ENCODE results near the gene PREX1.
"Not testable (repeated sequence)": the region's sequence is repeated elsewhere in the genome, so short reads cannot be mapped to it uniquely, and the experiment has no call there.

The PREX1 gene

GRCh38 chr20:48615871-48616270 lies 211.9 kb downstream of the PREX1 start:
- DNase-seq: no peak

GRCh38 chr20:48614593-48615274 lies 213.1 kb downstream of the PREX1 start:
- no peak for DNase-seq

DNA sequence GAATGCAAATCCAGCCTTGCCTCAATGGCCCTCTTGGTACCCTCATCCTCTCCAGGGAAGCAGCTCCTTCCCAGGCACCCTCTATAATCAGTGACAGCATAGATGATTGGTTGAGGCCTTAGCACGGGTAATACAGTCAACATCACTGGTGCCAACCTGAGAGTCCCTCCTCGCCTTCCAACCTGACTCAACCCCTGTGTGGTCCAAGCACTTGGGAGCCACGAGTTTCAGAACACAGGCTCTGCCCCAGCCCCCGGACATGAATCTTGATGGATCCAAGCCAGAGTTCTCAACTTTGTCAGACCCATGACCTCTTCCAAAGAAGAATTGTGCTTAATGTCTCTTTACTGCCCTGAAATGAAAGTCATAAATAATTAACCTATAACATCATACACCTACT lies 213.9 kb downstream of the PREX1 start:
- no peak for DNase-seq

DNA sequence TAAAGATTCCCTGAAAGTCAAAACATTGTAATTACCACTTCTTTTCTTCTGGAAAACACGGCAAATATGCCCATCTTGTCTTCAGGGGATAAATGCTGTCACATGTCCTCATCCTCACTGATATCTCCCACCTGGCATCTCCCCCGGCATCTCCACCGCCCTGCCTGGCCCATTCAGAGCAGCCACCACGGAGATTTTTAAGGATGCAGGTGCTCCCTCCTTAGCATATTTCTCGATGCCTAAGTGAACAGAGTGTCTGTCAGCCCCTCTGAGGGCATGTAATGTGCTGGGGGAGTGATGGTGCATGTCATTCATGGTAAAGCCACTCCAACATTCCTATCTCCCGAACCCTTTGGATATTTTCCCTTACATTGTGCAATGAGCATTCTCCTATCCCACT lies 215.5 kb downstream of the PREX1 start:
- no peak for DNase-seq

DNA sequence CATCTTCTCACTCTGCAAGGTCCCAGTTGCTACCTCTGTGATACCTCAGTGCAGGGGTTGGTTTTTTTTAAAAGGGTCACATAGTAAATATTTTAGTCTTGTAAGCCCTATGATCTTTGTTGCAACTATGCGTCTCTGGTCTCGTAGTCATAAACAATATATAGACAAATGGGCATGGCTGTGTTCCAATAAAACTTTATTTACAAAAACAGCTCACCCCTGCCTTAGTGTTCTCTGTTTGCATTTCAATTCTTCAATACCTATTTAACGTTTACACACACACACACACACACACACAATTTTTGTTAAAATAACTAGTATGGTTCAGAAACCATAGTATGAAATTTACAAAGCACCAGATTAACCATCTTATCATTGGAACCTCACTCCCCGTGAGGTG lies 216.8 kb downstream of the PREX1 start:
- DNase-seq: no peak

GRCh38 chr20:48609491-48609978 lies 218.3 kb downstream of the PREX1 start:
- DNase-seq: no peak

- no peak for DNase-seq
Measured at GRCh38 chr20:48608756-48609155, 219.0 kb downstream of the PREX1 start.

DNA sequence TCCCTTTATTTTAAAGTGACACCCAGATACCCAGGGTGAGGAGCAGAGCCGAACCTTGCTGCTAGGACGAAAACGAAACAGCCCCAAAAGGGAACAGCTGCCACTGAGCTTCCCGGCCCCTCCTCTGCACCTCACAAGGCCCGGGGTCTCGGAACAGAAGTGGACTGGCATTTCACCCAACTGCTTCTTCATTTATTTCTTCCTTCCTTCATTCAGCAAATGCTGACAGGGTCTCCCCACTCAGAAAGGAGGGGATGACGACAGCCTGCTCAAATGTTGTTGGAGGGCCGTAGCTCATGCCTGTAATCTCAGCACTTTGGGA lies 220.3 kb downstream of the PREX1 start:
- DNase-seq: no peak

DNA sequence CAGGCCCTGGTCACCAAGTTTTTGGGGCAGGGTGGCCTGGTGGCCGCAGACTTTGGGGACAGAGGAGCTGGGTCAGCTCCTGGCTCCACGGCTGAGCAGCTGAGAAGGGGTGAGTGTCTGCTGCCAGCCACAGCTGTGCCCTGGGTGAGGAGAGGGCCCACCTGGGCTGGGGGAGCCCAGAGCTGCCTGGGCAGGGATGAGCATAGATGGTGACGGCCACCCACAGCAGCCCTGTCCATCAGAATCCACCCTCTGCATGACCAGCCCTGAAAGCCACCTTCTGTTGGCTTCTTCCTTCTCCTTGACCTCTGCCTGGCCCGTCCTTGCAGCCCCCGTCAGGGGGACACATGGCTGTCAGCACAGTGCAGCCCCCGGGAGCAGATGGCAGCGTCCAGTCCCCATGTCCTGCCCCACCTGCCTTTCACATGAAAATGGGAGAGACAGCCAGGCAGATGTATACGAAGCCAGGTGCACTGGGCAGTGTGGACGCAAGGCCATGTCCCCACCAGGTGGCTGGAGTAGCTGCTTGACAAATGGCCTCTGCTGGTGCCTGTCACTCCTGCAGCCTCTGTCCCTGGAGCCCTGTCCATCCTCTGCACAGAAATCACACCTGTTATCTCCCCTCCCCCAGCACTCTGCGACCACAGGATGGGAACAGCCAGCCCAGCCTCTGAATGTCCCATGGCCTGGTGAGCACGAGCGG lies 220.8 kb downstream of the PREX1 start:
- no peak for DNase-seq

- no peak for DNase-seq
Measured at GRCh38 chr20:48606172-48606840, 221.5 kb downstream of the PREX1 start.

- no peak for DNase-seq
Measured at GRCh38 chr20:48605364-48606171, 222.2 kb downstream of the PREX1 start.

DNA sequence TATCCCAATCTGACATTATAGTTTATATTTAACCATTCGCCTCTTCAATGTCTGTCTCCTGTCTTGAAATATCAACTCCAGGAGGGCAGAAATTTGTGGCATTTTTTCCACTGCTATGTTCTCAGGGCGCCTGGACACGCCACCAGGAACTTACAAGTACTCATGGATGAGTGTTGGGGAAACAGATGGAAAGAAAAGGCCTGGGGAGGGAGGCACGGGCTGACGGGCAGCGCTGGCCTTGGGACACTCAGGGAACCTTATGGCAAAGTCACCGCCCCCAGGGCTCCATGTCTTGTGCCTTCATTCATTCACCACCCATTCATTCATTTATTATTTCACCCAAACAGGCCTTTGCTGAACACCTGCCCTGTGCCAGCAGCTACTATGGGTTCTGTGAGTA lies 222.9 kb downstream of the PREX1 start:
- DNase-seq: no peak

DNA sequence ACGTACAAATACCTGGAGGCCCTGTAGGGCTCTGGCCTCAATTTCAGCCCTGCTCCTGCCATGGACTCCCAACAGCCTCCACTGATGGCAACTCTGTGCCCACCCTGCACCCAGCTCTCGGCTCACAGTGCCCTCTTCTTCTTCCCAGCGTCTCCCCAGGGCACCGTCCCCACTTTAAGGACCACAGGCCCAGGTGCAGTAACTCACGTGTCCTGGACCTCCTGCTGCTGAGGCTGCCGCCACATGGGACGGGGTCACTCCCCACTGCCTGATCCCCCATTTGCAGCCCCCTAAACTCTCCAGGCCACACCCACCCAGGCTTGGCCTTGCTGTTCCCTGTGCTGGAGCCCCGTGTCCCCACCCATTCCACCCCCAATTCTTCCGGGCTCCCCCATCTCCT lies 223.4 kb downstream of the PREX1 start:
- no peak for DNase-seq

- DNase-seq: no peak
Measured at GRCh38 chr20:48603819-48604405, 223.9 kb downstream of the PREX1 start.

DNA sequence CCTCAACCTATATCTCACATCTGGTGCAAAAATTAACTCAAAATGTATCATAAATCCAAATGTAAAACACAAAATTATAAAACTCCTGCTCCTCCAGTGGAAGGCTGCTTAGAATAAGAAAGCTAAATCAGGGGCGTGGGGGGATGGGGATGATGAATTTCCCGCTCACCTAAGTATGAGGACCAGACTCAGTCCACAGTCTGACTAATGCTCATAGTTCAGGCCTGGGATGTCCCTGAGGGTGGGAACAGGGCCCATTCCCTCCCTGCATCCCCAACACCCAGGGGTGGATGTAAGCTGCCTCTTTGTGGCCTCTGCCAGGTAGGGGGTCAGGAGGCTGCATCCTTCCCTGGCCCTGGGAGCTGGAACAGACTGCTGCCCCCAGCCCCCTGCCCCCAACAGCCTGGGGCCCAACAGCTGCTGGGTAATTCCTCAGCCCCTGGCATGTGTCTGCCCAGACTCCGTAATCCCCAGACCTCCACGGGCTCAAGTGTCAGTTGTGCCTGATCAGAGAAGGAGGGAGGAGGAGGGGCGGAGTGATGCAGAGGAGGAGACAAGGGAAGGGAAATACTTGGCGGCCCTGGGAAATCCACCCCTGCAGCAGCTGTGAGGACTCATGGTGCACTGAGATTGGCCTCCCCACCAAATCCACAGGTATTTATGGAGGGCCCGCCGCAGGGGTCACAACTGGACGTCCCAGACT lies 224.5 kb downstream of the PREX1 start:
- peak; percentile 59 for DNase-seq

- DNase-seq: no peak
Measured at GRCh38 chr20:48601798-48602197, 226.0 kb downstream of the PREX1 start.

DNA sequence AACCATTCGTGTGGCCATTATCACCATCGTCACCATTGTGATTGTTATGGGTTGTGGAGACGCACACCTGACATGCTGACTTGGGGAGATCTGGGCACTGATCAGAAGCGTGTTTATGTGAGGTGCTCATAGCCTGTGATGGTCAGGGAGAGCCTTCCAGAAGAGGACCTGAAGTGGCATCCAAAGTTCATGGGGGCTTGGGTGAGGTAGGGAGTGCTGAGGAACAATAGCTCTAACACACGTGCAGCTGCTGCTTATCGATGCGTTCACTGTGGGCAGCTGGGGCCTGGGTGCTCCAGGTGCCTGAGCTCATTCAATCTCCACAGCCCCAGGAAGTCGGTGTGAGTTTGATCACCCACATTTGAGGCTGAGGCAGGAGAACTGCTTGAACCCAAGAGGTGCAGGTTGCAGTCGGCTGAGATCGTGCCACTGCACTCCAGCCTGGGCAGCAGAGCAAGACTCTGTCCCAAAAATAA lies 227.3 kb downstream of the PREX1 start:
- no peak for DNase-seq

DNA sequence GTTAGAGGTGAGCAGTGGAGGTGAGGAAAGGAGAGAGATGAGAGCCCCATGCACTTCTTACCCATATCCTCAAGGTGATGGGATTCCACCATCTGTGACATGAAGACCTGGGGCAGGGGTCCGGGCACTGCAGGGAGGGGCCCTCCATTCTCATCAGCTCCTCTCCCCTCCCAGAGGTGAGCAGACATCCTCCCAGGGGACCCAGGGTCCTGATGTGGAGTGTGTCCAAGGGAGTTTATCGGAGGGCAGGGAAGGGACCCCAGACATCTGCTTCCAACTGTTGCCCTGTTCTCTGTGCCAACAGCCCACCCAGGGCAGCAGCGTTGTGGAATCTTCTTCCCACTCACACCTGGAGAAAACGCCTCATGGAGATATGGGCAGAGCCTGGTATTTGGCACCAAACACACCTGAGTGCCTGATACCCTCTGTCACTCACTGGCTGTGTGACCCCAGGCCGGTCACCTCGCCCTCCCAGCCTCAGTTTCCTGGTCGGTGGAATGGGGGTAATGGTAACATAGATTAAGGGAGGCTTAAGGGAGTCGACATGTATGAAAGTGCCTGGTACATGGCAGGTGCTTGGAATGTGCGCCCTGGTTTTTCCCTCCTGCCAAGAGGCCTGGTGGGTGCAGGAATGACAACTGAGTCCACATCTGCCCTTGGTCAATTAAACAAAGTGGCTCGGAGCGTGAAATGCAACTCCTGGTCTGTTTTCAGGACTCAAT lies 227.9 kb downstream of the PREX1 start:
- no peak for DNase-seq

DNA sequence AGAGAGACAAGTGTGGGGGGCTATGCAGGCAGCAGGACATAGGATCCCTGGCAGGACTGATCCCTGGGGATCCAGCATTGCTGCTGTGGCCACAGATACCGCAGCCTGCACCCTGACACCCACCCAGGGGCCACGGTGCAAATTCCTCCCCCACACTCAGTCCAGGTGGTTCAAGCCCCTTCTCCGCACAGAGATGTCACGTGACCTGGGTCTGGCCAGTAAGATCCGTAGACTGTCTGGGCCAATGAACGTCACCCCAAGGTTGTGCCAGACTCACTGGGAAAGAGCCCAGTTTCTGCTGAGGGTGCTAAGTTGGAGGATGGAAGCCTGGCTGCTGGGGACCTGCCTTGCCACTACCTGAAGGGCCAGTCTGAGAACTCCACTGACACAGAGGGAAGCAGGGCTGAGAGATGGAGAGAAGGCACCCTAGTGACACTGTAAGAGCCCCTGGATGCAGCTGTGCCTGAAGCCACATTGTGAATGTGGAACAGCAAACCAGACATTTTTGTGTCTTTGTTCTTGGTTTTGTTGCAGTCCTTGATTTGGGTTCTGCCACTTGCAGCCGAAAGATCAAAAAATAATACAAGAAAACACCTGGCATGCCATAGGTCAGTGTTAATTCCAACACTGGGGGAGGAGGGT lies 228.6 kb downstream of the PREX1 start:
- DNase-seq: no peak

GRCh38 chr20:48598303-48598941 lies 229.4 kb downstream of the PREX1 start:
- DNase-seq: not testable (repeated sequence)
